Spleen (tissue), 11 donors: ENCODE data around the gene CCDC86. TPM values are rescaled to one million over a fixed set of nuclear protein-coding genes. Genes with fewer than 3 reads are reported as not detected.

Experiments used
- DNase-seq: peaks from one replicate; pipeline ENCODE4 v3.0.0-alpha.2; 2020
- H3K27ac ChIP-seq, 8 donors: fragments of 200-600 bp; sonication (generic) in 7 of 8; 1 replicate in 4 of 8; 2 replicates in 4 of 8; pipeline versions ENCODE4 v1.5.0 to v1.8.0; 2016 to 2021; ENCODE audit warnings: inconsistent platforms in 4 of 8, mild to moderate bottlenecking in 4 of 8, moderate library complexity in 1 of 8
- H3K27me3 ChIP-seq, 7 donors: fragments of 200-600 bp; sonication (generic) in 6 of 7; replicated peaks in 1 of 7; 1 replicate in 4 of 7; 2 replicates in 3 of 7; pipeline versions ENCODE4 v1.5.0 to v1.8.0; 2016 to 2021; ENCODE audit warnings: inconsistent platforms in 3 of 7, mild to moderate bottlenecking in 1 of 7
- H3K36me3 ChIP-seq, 6 donors: fragments of 200-600 bp; sonication (generic) in 5 of 6; 1 replicate in 4 of 6; 2 replicates in 2 of 6; pipeline versions ENCODE4 v1.5.0 to v1.8.0; 2016 to 2021; ENCODE audit warnings: inconsistent platforms in 2 of 6
- H3K4me1 ChIP-seq, 6 donors: fragments of 200-600 bp; sonication (generic) in 5 of 6; 1 replicate in 3 of 6; 2 replicates in 3 of 6; pipeline versions ENCODE4 v1.5.0 to v1.8.0; 2016 to 2021; ENCODE audit warnings: inconsistent platforms in 3 of 6
- H3K4me3 ChIP-seq, 8 donors: fragments of 200-600 bp; sonication (generic) in 7 of 8; 1 replicate in 4 of 8; 2 replicates in 4 of 8; pipeline versions ENCODE4 v1.5.0 to v1.8.0; 2016 to 2021; ENCODE audit warnings: inconsistent platforms in 4 of 8, mild to moderate bottlenecking in 4 of 8, moderate library complexity in 2 of 8
- H3K9me3 ChIP-seq, 8 donors: fragments of 200-600 bp; sonication (generic) in 7 of 8; 1 replicate in 4 of 8; 2 replicates in 4 of 8; pipeline versions ENCODE4 v1.5.0 to v1.8.0; 2016 to 2021; ENCODE audit warnings: inconsistent platforms in 4 of 8
- CTCF ChIP-seq, 11 experiments: fragments of 200-600 bp in 7 of 11; fragments of 450-650 bp in 4 of 11; sonication (generic) in 4 of 11; IDR thresholded peaks in 8 of 11; conservative IDR thresholded peaks in 3 of 11; 1 replicate in 7 of 11; 2 replicates in 4 of 11; pipeline versions ENCODE4 v1.4.0 to v1.8.0; 2016 to 2021; ENCODE audit warnings: antibody characterized with exemption in 11 of 11, inconsistent platforms in 4 of 11, mild to moderate bottlenecking in 1 of 11
- POLR2A ChIP-seq, 3 donors: fragments of 450-650 bp; IDR thresholded peaks; one replicate each; pipeline ENCODE4 v1.5.1; 2017; ENCODE audit warnings: antibody characterized with exemption in 3 of 3, mild to moderate bottlenecking in 1 of 3
- POLR2AphosphoS5 ChIP-seq, 3 donors: sonication (generic); formaldehyde crosslinking; IDR thresholded peaks; one replicate each; pipeline ENCODE4 v1.5.1; 2017; ENCODE audit warnings: antibody characterized with exemption in 3 of 3
- WGBS, 5 donors: extraction: QIAGEN DNeasy Blood & Tissue Kit in 3 of 5; methylation state at CpG; one replicate each; pipeline versions ENCODE4 v1.1.5 to v1.1.7; 2013 to 2018; 5-methylcytosine and 5-hydroxymethylcytosine counted together
- intact Hi-C: fragments of 100-400 bp; cut with DNase I; formaldehyde crosslinking; loops from one replicate; pipeline ENCODE4 v1.15.0; 2023; ENCODE audit warnings: low total_unique reads
- polyA plus RNA-seq, 3 donors: library from polyadenylated mRNA; stranded (reverse); fragments of 200-250 nt; gene quantifications; one replicate each; pipeline ENCODE4 v1.2.1, GENCODE V29; 2013
- total RNA-seq, 7 donors: library from RNA; depleted of rRNA in 3 of 7; stranded (reverse); fragments of >200 nt in 3 of 7; fragmentation: NEBNext Ultra II Directional in 4 of 7; extraction: Animal tissue kit (Norgen Biotek cat#: 25700) in 4 of 7; gene quantifications; one replicate each; pipeline versions ENCODE4 v1.1.0 to v1.2.1, GENCODE V29; 2016 to 2021
- donor health status: healthy with polysubstance abuse.
- donor health status: DM: no; HTN: no; CAD: no; lungs with moderate emphysema.
- donor health status: DM: no; HTN: no; CAD: no.
- donor health status: Bipolar disorder and iron deficiency.
- donor health status: healthy.
- donor health status: DM: no; HTN: no; CAD: no.
- donor health status: DM: yes; HTN: yes; CAD: no.

The CCDC86 gene
- total and polyA plus RNA-seq, 10 donors, result 7.6 to 21.6 (median 12.3) TPM

GRCh38 chr11:60809249-60809648 is 32.7 kb upstream of the CCDC86 start:
- TF ChIP-seq POLR2A (IDR thresholded peaks at IDR 0.05), result no peak
- no peak for TF ChIP-seq CTCF (IDR thresholded peaks at IDR 0.05 in 8 of 11, conservative IDR thresholded peaks at IDR 0.05 in 3 of 11)
- Histone ChIP-seq H3K9me3 (no peaks in the 10 kb centered on the region), H3K27ac (no peak overlapping the region), H3K4me1 (peaks cover 0 to 7% (median 0%) of the 10 kb centered on the region in 6 donors), H3K27me3 (peaks cover 0 to 18% (median 0%) of the 10 kb centered on the region in 7 donors), H3K36me3 (no peaks in the 10 kb centered on the region), H3K4me3 (no peak overlapping the region)
- intact Hi-C loops, result no loop called here
- WGBS, 5 donors, result 53 to 75% (median 60%) methylated on average over 3 of the region's 3 CpGs
- DNase-seq, result no peak

DNA sequence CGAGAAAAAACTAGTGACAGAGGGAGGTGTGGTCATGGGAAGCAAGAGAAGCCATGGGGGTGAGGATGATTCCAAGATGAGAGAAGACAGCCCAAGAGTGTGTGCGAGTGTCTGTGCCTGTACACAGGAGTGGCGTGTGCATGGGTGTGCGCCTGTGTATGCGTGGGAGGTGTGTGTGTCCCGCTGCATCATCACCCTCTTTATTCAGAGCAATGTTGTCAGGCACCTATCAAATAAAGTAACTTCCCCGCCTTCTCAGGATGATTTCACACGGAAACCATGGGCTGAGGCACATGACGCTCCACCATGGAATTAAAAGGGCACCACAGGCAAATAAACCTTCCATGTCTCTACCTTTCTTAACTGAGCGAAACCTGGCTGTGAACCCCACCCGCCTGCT is 32.2 kb upstream of the CCDC86 start:
- intact Hi-C loops, result no loop called here
- WGBS, 5 donors, result 83 to 94% (median 89%) methylated on average over 11 of the region's 11 CpGs
- DNase-seq, result no peak
- no peaks in the 10 kb centered on the region for H3K36me3 ChIP-seq
- peaks cover 0 to 7% (median 0%) of the 10 kb centered on the region in 6 donors for H3K4me1 ChIP-seq
- no peaks in the 10 kb centered on the region for H3K9me3 ChIP-seq
- no peak overlapping the region for H3K27ac ChIP-seq
- TF ChIP-seq CTCF (IDR thresholded peaks at IDR 0.05 in 8 of 11, conservative IDR thresholded peaks at IDR 0.05 in 3 of 11) (no peak), POLR2AphosphoS5 (IDR thresholded peaks at IDR 0.05) (no peak), POLR2A (IDR thresholded peaks at IDR 0.05) (no peak)
- peaks cover 0 to 18% (median 0%) of the 10 kb centered on the region in 7 donors for H3K27me3 ChIP-seq
- H3K4me3 ChIP-seq, result no peak overlapping the region

DNA sequence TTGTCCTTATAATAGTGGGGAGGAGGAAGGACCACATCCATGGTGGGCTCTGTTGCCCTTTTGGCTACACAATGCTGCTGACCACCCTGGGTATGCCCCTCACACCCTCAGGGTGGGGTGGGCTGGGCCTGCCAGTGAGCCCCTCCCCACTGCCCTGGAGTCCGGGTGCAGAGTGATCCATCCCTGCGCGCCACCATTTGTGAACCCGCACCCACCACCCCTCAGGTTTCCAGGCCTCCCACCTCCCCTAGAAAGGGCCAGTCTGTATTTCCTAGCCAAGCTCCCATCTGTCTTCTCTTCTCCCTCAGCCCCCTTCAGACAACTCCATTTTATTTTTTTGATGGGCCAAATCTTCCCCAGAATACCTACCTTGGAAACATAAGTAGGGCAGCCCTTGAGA is 31.8 kb upstream of the CCDC86 start:
- no peak overlapping the region for H3K27ac ChIP-seq
- DNase-seq, result no peak
- 93 to 100% (median 95%) methylated on average over 4 of the region's 4 CpGs for WGBS, 5 donors
- H3K4me3 ChIP-seq, result no peak overlapping the region
- H3K9me3 ChIP-seq, result no peaks in the 10 kb centered on the region
- no peaks in the 10 kb centered on the region for H3K36me3 ChIP-seq
- peaks cover 0 to 7% (median 0%) of the 10 kb centered on the region in 6 donors for H3K4me1 ChIP-seq
- intact Hi-C loops, result no loop called here
- no peak for TF ChIP-seq POLR2AphosphoS5 (IDR thresholded peaks at IDR 0.05)
- TF ChIP-seq CTCF (IDR thresholded peaks at IDR 0.05 in 8 of 11, conservative IDR thresholded peaks at IDR 0.05 in 3 of 11), result no peak
- no peak for TF ChIP-seq POLR2A (IDR thresholded peaks at IDR 0.05)
- peaks cover 0 to 18% (median 0%) of the 10 kb centered on the region in 7 donors for H3K27me3 ChIP-seq

DNA sequence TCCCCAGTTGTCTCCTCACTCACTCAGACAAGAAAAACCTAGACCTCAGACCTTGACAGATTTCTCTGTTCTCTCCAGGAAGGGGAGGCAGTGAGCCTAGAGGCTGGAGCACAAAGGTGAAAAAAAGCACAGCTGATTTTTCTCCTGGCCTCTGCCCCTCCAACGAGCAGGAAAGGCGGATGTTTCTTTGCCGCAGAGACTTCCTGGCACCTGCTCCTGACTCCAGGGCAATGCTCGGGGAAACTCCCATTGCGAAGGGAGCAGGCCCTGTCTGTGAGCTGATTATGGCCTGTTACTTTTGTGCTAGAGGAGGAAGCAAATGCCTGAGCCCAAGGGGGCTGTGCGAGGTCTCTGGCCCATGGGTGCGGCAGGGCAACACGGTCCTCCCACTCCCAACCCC is 31.3 kb upstream of the CCDC86 start:
- DNase-seq, result no peak
- 12 to 23% (median 18%) methylated on average over 8 of the region's 8 CpGs for WGBS, 5 donors
- TF ChIP-seq POLR2A (IDR thresholded peaks at IDR 0.05), result no peak
- Histone ChIP-seq H3K27ac (no peak overlapping the region), H3K4me1 (peaks cover 0 to 7% (median 0%) of the 10 kb centered on the region in 6 donors), H3K36me3 (no peaks in the 10 kb centered on the region), H3K4me3 (no peak overlapping the region), H3K9me3 (no peaks in the 10 kb centered on the region), H3K27me3 (peaks cover 0 to 18% (median 0%) of the 10 kb centered on the region in 7 donors)
- intact Hi-C loops, result no loop called here

- intact Hi-C loops, result no loop called here
- Histone ChIP-seq H3K4me1 (peaks cover 0 to 7% (median 0%) of the 10 kb centered on the region in 6 donors), H3K36me3 (no peaks in the 10 kb centered on the region), H3K9me3 (peaks cover 0 to 17% (median 15%) of the 10 kb centered on the region in 8 donors), H3K27ac (no peak overlapping the region), H3K27me3 (peaks cover 0 to 18% (median 0%) of the 10 kb centered on the region in 7 donors), H3K4me3 (no peak overlapping the region)
- no peak for TF ChIP-seq POLR2A (IDR thresholded peaks at IDR 0.05)
- TF ChIP-seq POLR2AphosphoS5 (IDR thresholded peaks at IDR 0.05), result no peak
- TF ChIP-seq CTCF (IDR thresholded peaks at IDR 0.05 in 8 of 11, conservative IDR thresholded peaks at IDR 0.05 in 3 of 11), result no peak
- no peak for DNase-seq
- WGBS, 5 donors, result 85 to 93% (median 89%) methylated on average over 1 of the region's 1 CpG
These were observed 28.6 kb upstream of the CCDC86 start for GRCh38 chr11:60813324-60813723.
